Fibroblast of mammary gland (primary cell): ENCODE measurements around the gene HHIPL1.
"Not testable (repeated sequence)": the region's sequence is repeated elsewhere in the genome, so short reads cannot be mapped to it uniquely, and the experiment has no call there.

ENCODE experiments used
- DNase-seq: peaks from one replicate; pipeline ENCODE4 v3.0.0-alpha.2; 2010; ENCODE audit warnings: low read depth
- H3K4me3 ChIP-seq: 2 replicates; pipeline ENCODE4 v1.5.1; 2011; ENCODE audit warnings: low read depth, mild to moderate bottlenecking, low read length, moderate library complexity; ENCODE audit not compliant: control insufficient read depth
- TF ChIP-seq, protein P1 (sequence below): conservative IDR thresholded peaks from 2 replicates; pipeline ENCODE4 v1.5.1; 2011; ENCODE audit warnings: low read depth, low read length, inconsistent platforms; ENCODE audit not compliant: control insufficient read depth, insufficient read depth

Gene HHIPL1

DNA sequence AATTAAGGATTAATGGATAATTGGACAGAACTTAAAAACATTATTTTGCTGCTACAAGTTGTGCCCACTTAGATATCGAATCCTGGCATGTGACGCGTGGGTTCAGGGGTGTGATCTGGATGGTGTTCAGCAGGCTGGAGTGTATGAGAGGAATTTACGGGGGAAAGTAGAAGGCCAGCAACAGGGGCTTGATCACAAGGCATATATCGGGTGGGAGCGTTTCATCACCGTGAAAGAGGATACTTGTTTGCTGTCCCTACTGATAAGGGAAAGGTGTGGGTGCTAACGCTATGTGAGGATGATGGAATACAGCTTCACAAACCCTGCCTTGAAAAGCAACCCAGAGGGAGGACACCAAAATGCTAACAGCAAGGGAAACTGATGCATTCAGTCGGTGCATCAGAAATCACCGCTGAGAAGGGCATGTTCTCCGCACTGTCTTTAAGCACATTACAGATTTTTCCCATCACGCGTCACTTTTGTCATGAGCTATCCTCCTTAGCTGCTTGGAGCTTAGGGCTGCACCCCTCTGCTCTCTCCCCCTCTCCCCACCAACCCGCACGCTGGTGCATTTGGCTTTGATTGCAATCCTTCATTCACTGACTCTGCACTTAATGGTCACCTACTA lies 13.4 kb downstream of the HHIPL1 start:
- DNase-seq = no peak
- no peak overlapping the region for H3K4me3 ChIP-seq
- TF ChIP-seq, protein P1, sequence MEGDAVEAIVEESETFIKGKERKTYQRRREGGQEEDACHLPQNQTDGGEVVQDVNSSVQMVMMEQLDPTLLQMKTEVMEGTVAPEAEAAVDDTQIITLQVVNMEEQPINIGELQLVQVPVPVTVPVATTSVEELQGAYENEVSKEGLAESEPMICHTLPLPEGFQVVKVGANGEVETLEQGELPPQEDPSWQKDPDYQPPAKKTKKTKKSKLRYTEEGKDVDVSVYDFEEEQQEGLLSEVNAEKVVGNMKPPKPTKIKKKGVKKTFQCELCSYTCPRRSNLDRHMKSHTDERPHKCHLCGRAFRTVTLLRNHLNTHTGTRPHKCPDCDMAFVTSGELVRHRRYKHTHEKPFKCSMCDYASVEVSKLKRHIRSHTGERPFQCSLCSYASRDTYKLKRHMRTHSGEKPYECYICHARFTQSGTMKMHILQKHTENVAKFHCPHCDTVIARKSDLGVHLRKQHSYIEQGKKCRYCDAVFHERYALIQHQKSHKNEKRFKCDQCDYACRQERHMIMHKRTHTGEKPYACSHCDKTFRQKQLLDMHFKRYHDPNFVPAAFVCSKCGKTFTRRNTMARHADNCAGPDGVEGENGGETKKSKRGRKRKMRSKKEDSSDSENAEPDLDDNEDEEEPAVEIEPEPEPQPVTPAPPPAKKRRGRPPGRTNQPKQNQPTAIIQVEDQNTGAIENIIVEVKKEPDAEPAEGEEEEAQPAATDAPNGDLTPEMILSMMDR = no peak

DNA sequence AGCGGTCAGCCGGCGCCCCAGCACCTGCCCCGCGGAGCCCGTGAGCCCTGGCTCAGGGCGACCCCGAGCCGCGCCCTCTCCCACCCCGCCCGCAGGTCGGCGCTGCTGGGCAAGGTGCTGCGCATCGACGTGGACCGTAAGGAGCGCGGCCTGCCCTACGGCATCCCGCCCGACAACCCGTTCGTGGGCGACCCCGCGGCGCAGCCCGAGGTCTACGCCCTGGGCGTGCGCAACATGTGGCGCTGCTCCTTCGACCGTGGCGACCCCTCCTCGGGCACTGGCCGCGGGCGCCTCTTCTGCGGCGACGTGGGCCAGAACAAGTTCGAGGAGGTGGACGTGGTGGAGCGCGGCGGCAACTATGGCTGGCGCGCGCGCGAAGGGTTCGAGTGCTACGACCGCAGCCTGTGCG lies 14.4 kb downstream of the HHIPL1 start:
- TF ChIP-seq, protein P1 = no peak
- H3K4me3 ChIP-seq = no peak overlapping the region
- DNase-seq = no peak

DNA sequence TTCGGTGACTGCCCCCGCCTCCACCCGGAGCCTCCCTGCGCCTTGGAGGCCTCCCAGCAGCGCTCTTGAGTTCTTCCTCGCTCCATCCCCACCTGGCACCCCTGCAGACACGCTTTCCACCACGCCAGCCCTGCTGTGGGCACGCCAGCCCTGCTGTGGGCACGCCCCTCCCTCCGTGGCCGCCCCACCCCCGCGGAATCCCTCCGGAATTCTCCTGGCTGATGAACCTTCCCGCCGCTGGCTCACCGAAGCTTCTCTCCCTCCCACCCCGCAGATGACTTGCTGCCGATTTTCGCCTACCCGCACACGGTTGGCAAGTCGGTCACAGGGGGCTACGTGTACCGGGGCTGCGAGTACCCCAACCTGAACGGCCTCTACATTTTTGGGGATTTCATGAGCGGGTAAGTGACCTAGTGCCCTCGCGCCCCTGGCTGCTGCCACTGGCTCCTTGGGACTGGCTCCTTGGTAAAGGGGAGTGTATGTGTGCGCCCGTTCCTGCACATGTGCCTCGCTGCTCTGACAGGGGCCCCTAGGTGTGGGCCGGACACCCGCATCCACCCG lies 15.2 kb downstream of the HHIPL1 start:
- no peak for DNase-seq
- TF ChIP-seq, protein P1 = no peak
- no peak overlapping the region for H3K4me3 ChIP-seq

DNA sequence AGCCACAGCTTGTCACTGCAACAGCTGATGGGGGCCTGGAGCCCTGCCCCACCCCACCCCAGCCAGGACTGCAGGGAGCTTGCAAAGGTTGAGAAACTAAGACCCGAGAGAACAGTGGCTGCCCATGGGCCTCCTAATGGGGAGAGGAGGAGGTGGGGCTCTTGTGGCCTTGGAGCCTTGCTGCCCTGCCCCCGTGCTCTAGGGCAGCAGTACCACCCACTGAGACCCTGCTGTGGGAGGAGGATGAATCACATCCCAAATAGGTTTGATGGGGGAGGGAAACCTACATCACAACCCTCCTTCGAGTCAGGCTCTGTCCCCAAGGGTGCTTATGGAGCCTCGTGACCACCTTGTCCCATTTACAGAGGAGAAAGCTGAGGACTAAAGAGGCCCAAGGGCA lies 15.9 kb downstream of the HHIPL1 start:
- no peak for DNase-seq
- no peak overlapping the region for H3K4me3 ChIP-seq
- TF ChIP-seq, protein P1 = no peak

DNA sequence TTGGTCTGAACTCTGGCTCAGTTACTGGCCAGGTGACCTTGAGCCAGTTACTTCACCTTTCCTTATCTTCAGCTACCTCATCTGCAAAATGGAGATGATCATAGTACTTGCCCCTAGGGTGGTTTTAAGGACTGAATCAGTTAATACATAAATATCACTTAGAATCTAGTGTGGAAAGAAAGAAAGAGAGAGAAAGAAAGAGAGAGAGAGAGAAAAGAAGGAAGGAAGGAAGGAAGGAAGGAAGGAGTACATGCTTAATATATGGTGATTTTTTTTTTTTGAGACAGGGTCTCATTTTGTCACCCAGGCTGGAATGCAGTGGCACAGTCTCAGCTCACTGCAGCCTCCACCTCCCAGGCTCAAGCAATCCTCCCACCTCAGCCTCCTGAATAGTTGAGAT lies 16.3 kb downstream of the HHIPL1 start:
- not testable (repeated sequence) for DNase-seq, H3K4me3 ChIP-seq

DNA sequence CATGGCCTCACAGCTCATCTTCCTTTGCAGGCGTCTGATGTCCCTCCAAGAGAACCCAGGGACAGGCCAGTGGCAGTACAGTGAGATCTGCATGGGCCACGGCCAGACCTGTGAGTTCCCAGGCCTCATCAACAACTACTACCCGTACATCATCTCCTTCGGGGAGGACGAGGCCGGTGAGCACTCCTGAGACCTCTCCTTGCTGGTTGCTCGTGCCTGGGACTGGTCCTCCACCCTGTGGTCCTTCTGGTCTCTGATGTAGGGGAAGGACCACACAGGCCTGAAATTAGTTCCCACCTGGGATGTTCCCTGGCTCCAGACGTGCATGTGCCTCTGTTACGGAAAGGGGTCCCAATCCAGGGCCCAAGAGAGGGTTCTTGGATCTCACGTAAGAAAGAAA lies 17.9 kb downstream of the HHIPL1 start:
- H3K4me3 ChIP-seq = no peak overlapping the region
- TF ChIP-seq, protein P1 = no peak
- DNase-seq = no peak

DNA sequence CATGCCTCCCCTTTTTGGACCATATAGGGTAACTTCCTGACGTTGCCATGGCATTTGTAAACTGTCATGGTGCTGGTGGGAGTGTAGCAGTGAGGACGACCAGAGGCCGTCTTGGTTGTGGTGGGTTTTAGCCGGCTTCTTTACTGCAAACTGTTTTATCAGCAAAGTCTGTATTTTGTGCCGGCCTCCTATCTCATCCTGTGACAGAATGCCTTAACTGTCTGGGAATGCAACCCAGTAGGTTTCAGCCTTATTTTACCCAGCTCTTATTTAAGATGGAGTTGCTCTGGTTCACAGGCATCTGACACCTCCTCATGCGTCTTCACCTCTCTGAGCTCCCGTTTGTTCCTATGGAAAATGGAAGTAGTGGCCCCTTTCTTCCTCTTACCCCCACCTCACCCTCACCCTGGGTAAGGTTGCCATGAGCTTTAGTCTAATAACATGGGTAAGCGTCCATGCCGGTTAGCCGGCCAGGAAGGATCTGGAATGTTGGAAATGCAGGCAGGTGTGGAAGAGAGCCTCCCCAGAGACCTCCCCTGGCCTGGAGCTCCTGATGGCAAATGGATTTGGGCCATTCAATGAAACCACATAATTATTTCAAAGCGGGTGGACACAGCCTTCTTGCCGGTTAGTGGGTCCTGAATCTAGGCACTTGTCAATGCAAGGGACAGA lies 18.6 kb downstream of the HHIPL1 start:
- H3K4me3 ChIP-seq = no peak overlapping the region
- DNase-seq = no peak
- TF ChIP-seq, protein P1 = no peak
